Measurements from ENCODE around the gene ACSBG1. TPM values are rescaled to one million over a fixed set of nuclear protein-coding genes. Genes with fewer than 3 reads are reported as not detected.

ACSBG1 gene, protein sequence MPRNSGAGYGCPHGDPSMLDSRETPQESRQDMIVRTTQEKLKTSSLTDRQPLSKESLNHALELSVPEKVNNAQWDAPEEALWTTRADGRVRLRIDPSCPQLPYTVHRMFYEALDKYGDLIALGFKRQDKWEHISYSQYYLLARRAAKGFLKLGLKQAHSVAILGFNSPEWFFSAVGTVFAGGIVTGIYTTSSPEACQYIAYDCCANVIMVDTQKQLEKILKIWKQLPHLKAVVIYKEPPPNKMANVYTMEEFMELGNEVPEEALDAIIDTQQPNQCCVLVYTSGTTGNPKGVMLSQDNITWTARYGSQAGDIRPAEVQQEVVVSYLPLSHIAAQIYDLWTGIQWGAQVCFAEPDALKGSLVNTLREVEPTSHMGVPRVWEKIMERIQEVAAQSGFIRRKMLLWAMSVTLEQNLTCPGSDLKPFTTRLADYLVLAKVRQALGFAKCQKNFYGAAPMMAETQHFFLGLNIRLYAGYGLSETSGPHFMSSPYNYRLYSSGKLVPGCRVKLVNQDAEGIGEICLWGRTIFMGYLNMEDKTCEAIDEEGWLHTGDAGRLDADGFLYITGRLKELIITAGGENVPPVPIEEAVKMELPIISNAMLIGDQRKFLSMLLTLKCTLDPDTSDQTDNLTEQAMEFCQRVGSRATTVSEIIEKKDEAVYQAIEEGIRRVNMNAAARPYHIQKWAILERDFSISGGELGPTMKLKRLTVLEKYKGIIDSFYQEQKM
- 10 to 100 TPM in 4 of 9 donors, 1 to 10 TPM in 5; 1.9 to 42.3 (median 6.7) TPM for total RNA-seq
- polyA plus RNA-seq, result 1 to 10 TPM; 2.5 to 5.8 (median 4.3) TPM
- long read RNA-seq, donor 1, result 0 reads
- long read RNA-seq, donor 2, partial matches to known transcripts, result 25 of 59 reads
- long read RNA-seq, donor 2, other reads (novel, unspliced or antisense), result 34 of 59 reads
- long read RNA-seq, donor 3, partial matches to known transcripts, result 31 of 95 reads
- long read RNA-seq, donor 3, other reads (novel, unspliced or antisense), result 64 of 95 reads
- long read RNA-seq, donor 4, full-length matches to known transcripts, result 3 of 4 reads
- long read RNA-seq, donor 4, partial matches to known transcripts, result 0 of 4 reads
- long read RNA-seq, donor 4, other reads (novel, unspliced or antisense), result 1 of 4 reads
- long read RNA-seq, donor 5, full-length matches to known transcripts, result 13 of 19 reads
- long read RNA-seq, donor 5, partial matches to known transcripts, result 0 of 19 reads
- long read RNA-seq, donor 5, other reads (novel, unspliced or antisense), result 6 of 19 reads
- long read RNA-seq, donor 6, full-length matches to known transcripts, result 6 of 12 reads
- long read RNA-seq, donor 6, partial matches to known transcripts, result 1 of 12 reads
- long read RNA-seq, donor 6, other reads (novel, unspliced or antisense), result 5 of 12 reads
- long read RNA-seq, donor 7, partial matches to known transcripts, result 20 of 27 reads
- long read RNA-seq, donor 7, other reads (novel, unspliced or antisense), result 7 of 27 reads
- long read RNA-seq, donor 8, result 0 reads
- long read RNA-seq, donor 9, result 0 reads
- long read RNA-seq, donor 10, full-length matches to known transcripts, result 1 of 1 reads
- long read RNA-seq, donor 10, partial matches to known transcripts, result 0 of 1 reads
- long read RNA-seq, donor 10, other reads (novel, unspliced or antisense), result 0 of 1 reads

DNA sequence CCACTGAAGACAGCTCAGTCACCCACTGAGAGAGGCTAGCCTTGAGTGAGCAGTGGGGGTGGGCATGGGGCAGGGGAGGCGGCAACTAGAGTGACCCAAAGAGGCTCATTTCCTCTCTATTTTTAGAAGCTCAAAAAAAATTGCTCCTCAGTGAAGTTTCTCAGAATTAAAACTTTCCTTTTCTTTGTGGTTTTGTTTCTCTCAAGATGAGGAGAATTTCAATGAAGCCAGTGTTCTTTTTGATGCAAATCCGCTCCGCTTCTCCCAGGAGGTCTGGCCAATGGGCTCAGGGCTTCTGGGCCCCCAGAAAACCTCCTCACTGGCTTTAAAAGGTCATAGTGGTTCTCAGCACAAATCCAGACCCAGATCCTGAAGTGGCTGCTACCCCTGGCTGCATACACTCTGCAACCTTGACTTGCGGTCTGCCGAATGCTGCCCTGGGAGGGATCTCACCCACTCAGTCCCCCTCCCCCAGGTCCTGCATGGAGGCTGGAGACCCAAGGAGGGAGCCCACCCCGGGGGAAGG, at the start of gene ACSBG1:
Gene ACSBG1, minus strand, starts transcription at position 51 of the 526 bp plus-strand sequence. CDS start 64 bp downstream, outside the sequence.
- no peaks in the 10 kb centered on the region for H3K36me3 ChIP-seq (replicated peaks in 1 of 2)
- no peak within 1 kb of the TSS for H3K27ac ChIP-seq
- intact Hi-C loops (cut with DNase I), result loop anchor here (10.0 kb wide), 2 partner anchors 60 to 270 kb away; no protein-coding TSS in a partner anchor
- no peaks in the 10 kb centered on the region for H3K27me3 ChIP-seq
- 51 to 71% (median 59%) methylated on average over 6 of the region's 6 CpGs for WGBS, 4 donors
- no peak for DNase-seq
- H3K4me3 ChIP-seq, result no peak within 1 kb of the TSS
- no peaks in the 10 kb centered on the region for H3K9me3 ChIP-seq (replicated peaks in 1 of 3)
- peaks cover 5 to 7% of the 10 kb centered on the region in 2 donors for H3K4me1 ChIP-seq (replicated peaks in 1 of 2)
- TF ChIP-seq, protein P1, sequence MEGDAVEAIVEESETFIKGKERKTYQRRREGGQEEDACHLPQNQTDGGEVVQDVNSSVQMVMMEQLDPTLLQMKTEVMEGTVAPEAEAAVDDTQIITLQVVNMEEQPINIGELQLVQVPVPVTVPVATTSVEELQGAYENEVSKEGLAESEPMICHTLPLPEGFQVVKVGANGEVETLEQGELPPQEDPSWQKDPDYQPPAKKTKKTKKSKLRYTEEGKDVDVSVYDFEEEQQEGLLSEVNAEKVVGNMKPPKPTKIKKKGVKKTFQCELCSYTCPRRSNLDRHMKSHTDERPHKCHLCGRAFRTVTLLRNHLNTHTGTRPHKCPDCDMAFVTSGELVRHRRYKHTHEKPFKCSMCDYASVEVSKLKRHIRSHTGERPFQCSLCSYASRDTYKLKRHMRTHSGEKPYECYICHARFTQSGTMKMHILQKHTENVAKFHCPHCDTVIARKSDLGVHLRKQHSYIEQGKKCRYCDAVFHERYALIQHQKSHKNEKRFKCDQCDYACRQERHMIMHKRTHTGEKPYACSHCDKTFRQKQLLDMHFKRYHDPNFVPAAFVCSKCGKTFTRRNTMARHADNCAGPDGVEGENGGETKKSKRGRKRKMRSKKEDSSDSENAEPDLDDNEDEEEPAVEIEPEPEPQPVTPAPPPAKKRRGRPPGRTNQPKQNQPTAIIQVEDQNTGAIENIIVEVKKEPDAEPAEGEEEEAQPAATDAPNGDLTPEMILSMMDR (IDR thresholded peaks at IDR 0.05), result no peak
- no peak for TF ChIP-seq POLR2A (IDR thresholded peaks at IDR 0.05)

DNA sequence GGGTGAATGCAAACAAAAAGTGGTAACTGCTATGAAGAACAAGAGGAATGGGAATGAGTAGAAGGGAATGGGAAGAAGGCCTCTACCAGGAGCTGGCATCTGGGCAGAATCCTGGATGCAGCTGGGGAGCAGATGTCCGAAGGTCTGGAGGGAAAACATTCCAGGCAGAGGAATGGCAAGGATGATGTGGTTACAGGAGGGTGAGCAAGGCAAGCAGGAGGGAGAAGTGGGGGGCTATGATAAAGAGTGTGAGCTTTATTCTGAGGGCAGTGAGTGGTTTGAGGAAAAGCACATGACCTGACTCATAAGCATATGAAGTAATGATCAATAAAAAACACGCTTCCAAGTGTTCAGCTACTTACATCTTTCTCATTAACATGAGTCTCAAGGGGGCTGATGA, 48.0 kb upstream of the ACSBG1 start:
- Histone ChIP-seq H3K27ac (no peak overlapping the region), H3K27me3 (no peaks in the 10 kb centered on the region), H3K9me3 (replicated peaks in 1 of 3) (no peaks in the 10 kb centered on the region), H3K4me1 (replicated peaks in 1 of 2) (no peaks in the 10 kb centered on the region), H3K4me3 (no peak overlapping the region), H3K36me3 (replicated peaks in 1 of 2) (peaks cover 0 to 73% of the 10 kb centered on the region in 2 donors)
- TF ChIP-seq POLR2A (IDR thresholded peaks at IDR 0.05), result no peak
- TF ChIP-seq, protein P1 (IDR thresholded peaks at IDR 0.05), result no peak
- no peak for DNase-seq
- intact Hi-C loops (cut with DNase I), result no loop called here
- whole genome bisulfite sequencing, 4 donors, result 82 to 91% (median 86%) methylated on average over 2 of the region's 2 CpGs

DNA sequence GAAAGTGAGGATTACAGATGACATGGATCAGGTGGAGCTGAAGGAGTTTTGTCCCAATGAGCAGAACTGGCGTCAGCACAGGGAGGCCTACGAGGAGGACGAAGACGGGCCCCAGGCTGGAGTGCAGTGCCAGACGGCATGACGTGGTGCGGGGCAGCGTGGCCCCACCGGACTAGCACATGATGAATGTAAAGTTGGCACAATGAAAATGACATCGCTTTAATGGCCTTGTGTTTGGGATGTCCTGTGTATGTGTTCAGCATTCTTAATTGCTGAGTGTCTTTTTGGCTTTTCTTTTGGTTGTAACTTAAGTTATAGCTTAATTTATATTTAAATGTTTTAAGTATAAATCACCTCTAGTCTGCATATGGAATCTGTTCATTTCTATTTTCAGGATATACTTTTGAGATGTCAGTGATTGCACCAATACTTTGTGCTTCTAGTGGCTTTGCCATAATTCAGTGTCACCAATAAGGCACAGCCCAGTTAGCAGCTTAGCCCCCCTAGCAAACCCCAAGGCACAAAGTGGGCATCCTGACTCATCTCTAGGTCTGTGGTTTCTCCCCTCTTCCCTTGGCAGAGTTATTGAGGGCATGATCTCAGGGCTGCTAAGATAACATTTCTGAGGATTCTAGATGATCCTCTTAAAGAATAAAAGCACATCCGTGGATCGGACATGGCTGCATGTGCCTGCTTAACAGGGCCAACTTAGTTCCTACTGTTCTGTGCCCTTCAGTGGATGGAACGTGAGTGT, 46.1 kb upstream of the ACSBG1 start:
- Histone ChIP-seq H3K4me1 (replicated peaks in 1 of 2) (peaks cover 0 to 5% of the 10 kb centered on the region in 2 donors), H3K27ac (no peak overlapping the region), H3K9me3 (replicated peaks in 1 of 3) (no peaks in the 10 kb centered on the region), H3K4me3 (no peak overlapping the region), H3K27me3 (no peaks in the 10 kb centered on the region), H3K36me3 (replicated peaks in 1 of 2) (peaks cover 0 to 59% of the 10 kb centered on the region in 2 donors)
- no peak for TF ChIP-seq POLR2A (IDR thresholded peaks at IDR 0.05)
- TF ChIP-seq, protein P1 (IDR thresholded peaks at IDR 0.05), result no peak
- WGBS, 4 donors, result 91 to 92% (median 92%) methylated on average over 13 of the region's 13 CpGs
- no peak for DNase-seq
- intact Hi-C loops (cut with DNase I), result no loop called here
